Measurements from ENCODE around the gene TMEM88. TPM values are rescaled to one million over a fixed set of nuclear protein-coding genes. Genes with fewer than 3 reads are reported as not detected.

Gene TMEM88
- total and polyA plus RNA-seq, 2 of the 4 experiments (the other 2 are of a cell fraction) = 2.1 TPM; not detected in 1

- TF ChIP-seq, protein P1, sequence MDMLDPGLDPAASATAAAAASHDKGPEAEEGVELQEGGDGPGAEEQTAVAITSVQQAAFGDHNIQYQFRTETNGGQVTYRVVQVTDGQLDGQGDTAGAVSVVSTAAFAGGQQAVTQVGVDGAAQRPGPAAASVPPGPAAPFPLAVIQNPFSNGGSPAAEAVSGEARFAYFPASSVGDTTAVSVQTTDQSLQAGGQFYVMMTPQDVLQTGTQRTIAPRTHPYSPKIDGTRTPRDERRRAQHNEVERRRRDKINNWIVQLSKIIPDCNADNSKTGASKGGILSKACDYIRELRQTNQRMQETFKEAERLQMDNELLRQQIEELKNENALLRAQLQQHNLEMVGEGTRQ (IDR thresholded peaks at IDR 0.05; ENCODE audit: low read depth, low read length) = no peak
- no peak for TF ChIP-seq POLR2A (IDR thresholded peaks at IDR 0.05; ENCODE audit: low read depth, low read length)
Measured at GRCh38 chr17:7806587-7806986, 48.3 kb upstream of the TMEM88 start (continued).

GRCh38 chr17:7807206-7807605 is 47.7 kb upstream of the TMEM88 start:
- Histone ChIP-seq H3K27me3 (ENCODE audit: control insufficient read depth, insufficient read depth, low read length) (peaks cover 17% of the 10 kb centered on the region), H3K79me1 (ENCODE audit: low read depth in 1 of 2, low read length in 2 of 2) (no peaks in the 10 kb centered on the region), H4K8ac (ENCODE audit: low read depth in 2 of 2, low read length in 2 of 2) (no peak overlapping the region), H3K27ac (ENCODE audit: insufficient read depth, low read length) (no peak overlapping the region), H2BK120ac (ENCODE audit: low read depth, low read length) (no peak overlapping the region), H4K20me1 (ENCODE audit: insufficient read depth, low read length) (no peaks in the 10 kb centered on the region), H4K5ac (ENCODE audit: low read depth, low read length) (no peak overlapping the region), H3K14ac (replicated peaks; ENCODE audit: low read depth, low read length) (no peak overlapping the region), H3K9me3 (ENCODE audit: control insufficient read depth, insufficient read depth, low read length) (no peaks in the 10 kb centered on the region), H2AK5ac (ENCODE audit: low read depth, low read length) (no peak overlapping the region), H2BK20ac (ENCODE audit: low read depth, low read length) (no peak overlapping the region), H3K36me3 (ENCODE audit: control insufficient read depth, insufficient read depth, low read length) (no peaks in the 10 kb centered on the region), H3K56ac (ENCODE audit: extremely low read depth, insufficient read depth, low read length) (no peak overlapping the region), H2BK15ac (ENCODE audit: low read depth, low read length) (no peak overlapping the region), H3K9me1 (ENCODE audit: insufficient read depth, low read length) (no peaks in the 10 kb centered on the region), H3K4ac (ENCODE audit: low read depth, low read length) (no peak overlapping the region), H3K4me2 (ENCODE audit: low read depth, low read length) (no peak overlapping the region), H3K18ac (ENCODE audit: low read depth, low read length) (no peak overlapping the region), H2AK9ac (replicated peaks; ENCODE audit: low read depth, low read length, poor library complexity) (no peak overlapping the region), H3K4me3 (ENCODE audit: insufficient read depth, low read depth, low read length) (no peak overlapping the region), H3K4me1 (ENCODE audit: control insufficient read depth, insufficient read depth, low read length) (no peaks in the 10 kb centered on the region; the same call in 1 of the 2 replicates), H2BK5ac (ENCODE audit: low read depth, low read length, poor library complexity, severe bottlenecking) (no peak overlapping the region), H2AFZ (replicated peaks; ENCODE audit: low read length, poor library complexity) (no peak overlapping the region), H3K9ac (ENCODE audit: low read depth, low read length) (no peak overlapping the region), H3K23ac (ENCODE audit: low read depth, low read length) (no peak overlapping the region), H4K91ac (ENCODE audit: insufficient read depth, low read depth, low read length) (no peak overlapping the region)
- dilution Hi-C loops (cut with HindIII; ENCODE audit: low sequenced_read_pairs, unreplicated experiment) = no loop called here
- ChIA-PET CTCF (no interaction called here), POLR2A (ENCODE audit: unreplicated experiment) (no interaction called here)
- in situ Hi-C loops (cut with MboI; ENCODE audit: low sequenced_read_pairs) = no loop called here
- no peak for ATAC-seq (ENCODE audit: low read depth)
- BruUV-seq (replicated peaks) = no TSS peak
- intact Hi-C loops (cut with micrococcal nuclease) = no loop called here
- DNase-seq = no peak
- WGBS, 2 experiments (ENCODE audit: extremely low coverage in 2 of 2, insufficient read length in 1 of 2) = 53% methylated on average over 4 of the region's 21 CpGs; no CpG with 5 or more reads in 1 of the 2 experiments
- no peak for TF ChIP-seq CHD1 (IDR thresholded peaks at IDR 0.05; ENCODE audit: low read depth, low read length)
- TF ChIP-seq POLR2A (IDR thresholded peaks at IDR 0.05; ENCODE audit: low read depth, low read length) = no peak
- TF ChIP-seq MXI1 (IDR thresholded peaks at IDR 0.05; ENCODE audit: borderline replicate concordance, low read depth, low read length) = no peak
- TF ChIP-seq SMC3 (IDR thresholded peaks at IDR 0.05; ENCODE audit: low read depth, low read length) = no peak
- TF ChIP-seq CTCF (conservative IDR thresholded peaks at IDR 0.05; ENCODE audit: low read depth, low read length) = no peak
- no peak for TF ChIP-seq FOS (IDR thresholded peaks at IDR 0.05; ENCODE audit: low read depth, low read length)
- TF ChIP-seq RFX5 (IDR thresholded peaks at IDR 0.05; ENCODE audit: low read depth, low read length) = no peak
- TF ChIP-seq CEBPB (IDR thresholded peaks at IDR 0.05; ENCODE audit: low read depth, low read length) = no peak
- TF ChIP-seq RAD21 (IDR thresholded peaks at IDR 0.05; ENCODE audit: low read length) = no peak
- TF ChIP-seq NFE2L2 (IDR thresholded peaks at IDR 0.05; ENCODE audit: low read depth, low read length) = no peak
- TF ChIP-seq, protein P1 (IDR thresholded peaks at IDR 0.05; ENCODE audit: low read depth, low read length) = no peak
- TF ChIP-seq BHLHE40 (IDR thresholded peaks at IDR 0.05; ENCODE audit: low read depth, low read length) = no peak
- TF ChIP-seq MAZ (IDR thresholded peaks at IDR 0.05; ENCODE audit: borderline replicate concordance, low read depth, low read length) = no peak
- no peak for TF ChIP-seq MAFK (IDR thresholded peaks at IDR 0.05; ENCODE audit: low read depth, low read length)

Data from IMR-90 (cell line).